Astrocyte (in vitro differentiated cells and primary cell): ENCODE results near the gene VDAC1.

Experiments
- CTCF ChIP-seq: IDR thresholded peaks from 2 replicates; pipeline ENCODE4 v1.5.1; 2011; ENCODE audit warnings: low read depth, mild to moderate bottlenecking, inconsistent platforms, low read length, moderate library complexity; ENCODE audit not compliant: insufficient read depth
- EZH2 ChIP-seq: IDR thresholded peaks from 2 replicates; pipeline ENCODE4 v1.6.1; 2012; ENCODE audit warnings: mild to moderate bottlenecking, low read length, inconsistent platforms; ENCODE audit not compliant: insufficient read depth

DNA sequence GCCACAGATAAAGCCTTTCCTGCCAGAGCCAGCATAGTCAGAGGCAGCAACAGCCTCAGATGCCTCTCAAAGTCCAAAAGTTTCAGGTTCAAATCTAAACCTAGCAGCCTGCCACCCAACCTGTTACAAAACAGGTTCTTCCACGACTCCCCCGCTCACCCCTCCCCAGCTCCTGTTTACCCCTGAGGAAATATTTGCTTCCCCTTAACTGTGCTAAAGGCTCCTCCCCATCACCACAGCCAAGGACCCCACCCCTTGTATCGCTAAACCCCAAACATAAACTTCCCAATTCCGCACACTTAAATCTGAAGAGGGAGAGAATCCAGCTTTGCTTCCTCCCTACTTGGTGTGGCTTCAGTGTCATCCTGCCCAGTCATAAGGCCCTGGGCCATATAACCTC is 15.4 kb upstream of the VDAC1 start:
- TF ChIP-seq CTCF: no peak
- TF ChIP-seq EZH2: no peak
